Activated CD4-positive, alpha-beta T cell treated with anti-CD3 and anti-CD28 coated beads, Interleukin-2, amount 10 ng/mL, durations not matched to agents 24 days and 14 days (primary cell): Measurements from ENCODE around the gene ST13. TPM values are rescaled to one million over a fixed set of nuclear protein-coding genes. Genes with fewer than 3 reads are reported as not detected.
A peak's percentile ranks its signal among the peaks of the same experiment; 100 is the strongest.
"Not testable (repeated sequence)": the region's sequence is repeated elsewhere in the genome, so short reads cannot be mapped to it uniquely, and the experiment has no call there.

Experiments used
- DNase-seq: peaks from one replicate; pipeline ENCODE4 v3.0.0; 2022
- H3K27ac Mint-ChIP-seq: one replicate; pipeline ENCODE4 v1.8.0; 2022; ENCODE audit warnings: mild to moderate bottlenecking, mixed read lengths
- H3K27me3 Mint-ChIP-seq: one replicate; pipeline ENCODE4 v1.8.0; 2022; ENCODE audit warnings: mixed read lengths
- H3K36me3 Mint-ChIP-seq: one replicate; pipeline ENCODE4 v1.8.0; 2022; ENCODE audit warnings: low read depth, mild to moderate bottlenecking, mixed read lengths
- H3K4me1 Mint-ChIP-seq: one replicate; pipeline ENCODE4 v1.8.0; 2021; ENCODE audit warnings: mixed read lengths
- H3K4me3 Mint-ChIP-seq: one replicate; pipeline ENCODE4 v1.8.0; 2022; ENCODE audit warnings: mild to moderate bottlenecking, moderate library complexity, mixed read lengths
- H3K9me3 Mint-ChIP-seq: one replicate; pipeline ENCODE4 v1.8.0; 2021; ENCODE audit warnings: mixed read lengths
- intact Hi-C: fragments of 100-400 bp; cut with micrococcal nuclease; formaldehyde crosslinking; loops from one replicate; pipeline ENCODE4 v1.15.1; 2023
- total RNA-seq: library from RNA; stranded (reverse); gene quantifications from 2 replicates; pipeline ENCODE4 v1.2.3, GENCODE V29; 2022

The ST13 gene
- total RNA-seq, 1 donor from 2014 or later = 215 TPM

DNA sequence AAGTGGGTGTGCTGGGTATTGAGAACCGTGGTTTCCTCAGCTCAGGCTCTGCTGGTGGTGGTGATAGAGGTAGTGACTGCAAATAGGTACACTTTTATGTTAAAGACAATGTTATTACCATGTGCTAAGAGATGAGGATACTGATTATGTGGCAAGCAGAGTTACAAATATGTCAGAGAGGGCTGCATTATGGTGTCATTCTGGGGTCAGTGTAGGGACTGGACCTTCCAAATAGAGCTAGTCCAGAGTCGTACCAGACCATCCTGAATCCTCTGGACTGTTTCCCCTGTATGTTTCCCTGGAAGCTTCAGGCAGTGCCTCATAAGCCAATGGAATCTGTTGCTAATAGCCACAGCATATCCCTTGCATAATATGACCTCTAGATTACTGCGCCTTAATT, 5.6 kb upstream of the ST13 start, which contains the start of gene DNAJB7:
DNAJB7 (minus strand) TSS at position 101 of the 400 bp plus-strand sequence. CDS start 119 bp downstream, outside the sequence.
- Mint-ChIP-seq H3K4me1 (peaks cover 15% of the 10 kb centered on the region), H3K36me3 (peaks cover 15% of the 10 kb centered on the region), H3K4me3 (no peak within 1 kb of the TSS), H3K9me3 (no peaks in the 10 kb centered on the region), H3K27me3 (no peaks in the 10 kb centered on the region), H3K27ac (no peak within 1 kb of the TSS)
- intact Hi-C loops = no loop called here
- DNase-seq = no peak

DNA sequence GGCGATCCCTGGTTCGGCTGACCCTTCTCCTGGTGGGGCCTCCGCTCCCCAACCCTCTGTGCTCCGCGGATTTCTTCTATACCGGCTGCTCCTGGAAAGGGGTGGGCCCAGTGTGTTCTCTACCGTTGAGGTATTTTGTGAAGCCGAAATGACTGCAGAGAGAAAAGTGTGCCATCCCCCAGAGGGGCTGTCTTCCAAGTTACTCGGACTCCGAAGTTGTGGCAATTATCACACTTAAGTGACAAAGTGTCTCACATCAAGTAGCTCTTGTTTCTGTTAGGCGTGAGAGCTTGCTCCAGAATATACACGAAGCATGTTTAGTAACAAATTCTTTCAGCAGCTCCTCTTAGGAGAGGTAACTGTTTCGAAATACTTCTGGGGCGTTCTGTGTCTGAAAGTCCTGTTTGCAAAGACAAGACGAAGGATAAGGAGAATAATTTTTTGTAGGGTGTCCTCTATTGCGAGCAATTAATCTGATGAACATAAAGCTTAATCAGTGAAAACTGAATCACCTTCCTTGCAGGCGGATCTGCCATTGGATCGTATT, 943 bp upstream of the ST13 start:
- peaks cover 2% of the 10 kb centered on the region for H3K27me3 Mint-ChIP-seq
- intact Hi-C loops = loop anchor here (2.0 kb wide), 5 partner anchors 41 to 429 kb away; partner anchors contain the start of genes L3MBTL2, RANGAP1 and RBX1
- H3K4me1 Mint-ChIP-seq = peaks cover 39% of the 10 kb centered on the region
- H3K9me3 Mint-ChIP-seq = no peaks in the 10 kb centered on the region
- peak overlapping the region; percentile 96 for H3K4me3 Mint-ChIP-seq
- H3K27ac Mint-ChIP-seq = peak overlapping the region; percentile 100
- peaks cover 21% of the 10 kb centered on the region for H3K36me3 Mint-ChIP-seq
- no peak for DNase-seq

DNA sequence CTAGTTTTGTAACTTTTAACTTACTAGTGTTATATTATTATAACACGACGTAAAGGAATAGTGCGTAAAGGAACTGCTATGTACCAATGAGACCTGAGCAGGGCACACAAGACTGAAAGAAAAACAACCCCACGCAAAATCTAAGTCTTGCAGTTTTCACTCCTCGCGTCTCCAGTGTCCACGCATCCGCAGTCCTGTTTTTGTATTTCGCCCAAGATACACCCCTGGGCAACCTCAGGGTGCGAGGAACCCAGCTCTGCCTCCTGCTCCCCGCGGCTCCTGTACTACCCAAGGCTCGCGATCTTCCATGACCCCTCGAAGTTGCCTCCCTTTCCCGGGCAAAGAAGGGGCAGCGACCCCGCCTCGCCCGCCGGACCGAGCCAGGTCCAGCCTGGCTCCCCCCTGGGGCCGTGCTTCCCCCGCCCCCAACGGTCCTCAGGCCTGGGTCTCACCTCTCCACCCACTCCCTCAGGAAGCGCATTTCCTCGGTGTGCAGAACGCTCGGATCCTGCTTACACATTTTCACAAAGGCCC, 393 bp downstream of the ST13 start:
- H3K27ac Mint-ChIP-seq = peak overlapping the region; percentile 100
- H3K27me3 Mint-ChIP-seq = peaks cover 2% of the 10 kb centered on the region
- peaks cover 46% of the 10 kb centered on the region for H3K4me1 Mint-ChIP-seq
- H3K36me3 Mint-ChIP-seq = peaks cover 22% of the 10 kb centered on the region
- H3K4me3 Mint-ChIP-seq = peak overlapping the region; percentile 96
- no peak for DNase-seq
- intact Hi-C loops = loop anchor here (1.0 to 2.0 kb wide), 7 partner anchors 37 to 431 kb away; partner anchors contain the start of genes L3MBTL2, MRTFA, RANGAP1 and RBX1
- H3K9me3 Mint-ChIP-seq = no peaks in the 10 kb centered on the region

DNA sequence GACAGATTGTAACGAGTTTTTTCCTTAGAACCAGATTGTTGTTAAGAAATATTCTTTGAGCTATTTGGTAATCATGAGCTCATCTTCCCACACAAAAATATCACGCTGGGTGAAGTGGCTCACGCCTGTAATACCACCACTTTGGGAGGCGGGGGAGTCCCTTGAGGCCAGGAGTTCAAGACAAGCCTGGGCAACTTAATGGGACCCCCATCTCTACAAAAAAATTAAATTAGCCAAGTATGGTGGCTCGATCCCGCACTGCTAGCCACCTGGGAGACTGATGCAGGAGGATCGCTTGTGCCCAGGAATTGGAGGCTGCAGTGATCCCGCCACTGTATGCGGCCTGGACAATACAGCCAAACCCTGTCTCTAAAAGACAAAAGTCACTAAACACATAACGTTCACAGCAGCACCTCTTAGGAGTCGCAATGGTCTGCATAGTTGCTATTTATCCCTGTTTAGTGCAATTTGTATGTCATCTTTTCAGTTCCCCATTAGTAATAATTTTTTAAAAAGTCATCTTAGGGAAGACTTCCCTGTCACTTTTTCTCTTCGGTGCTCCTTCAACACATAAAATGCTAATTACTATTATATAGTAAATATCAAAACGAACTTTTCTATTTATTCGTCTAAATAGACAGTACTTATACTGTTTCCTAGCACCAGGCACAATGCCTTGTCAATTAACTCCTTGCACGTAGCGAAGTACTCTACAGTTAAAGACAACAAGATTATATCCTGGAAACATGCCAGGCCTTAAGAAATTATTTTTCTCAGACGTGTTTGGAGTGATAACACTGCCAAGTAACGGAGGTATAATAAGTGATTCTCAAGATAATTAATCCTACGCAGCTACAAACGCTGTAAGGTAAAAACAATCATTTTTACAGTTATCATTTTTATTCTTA, 1.1 kb downstream of the ST13 start:
- intact Hi-C loops = no loop called here
- Mint-ChIP-seq H3K36me3 (peaks cover 20% of the 10 kb centered on the region), H3K4me1 (peaks cover 46% of the 10 kb centered on the region), H3K27ac (peak overlapping the region; percentile 63), H3K27me3 (peaks cover 2% of the 10 kb centered on the region), H3K9me3 (no peaks in the 10 kb centered on the region), H3K4me3 (peak overlapping the region; percentile 96)
- DNase-seq = peak; percentile 59

DNA sequence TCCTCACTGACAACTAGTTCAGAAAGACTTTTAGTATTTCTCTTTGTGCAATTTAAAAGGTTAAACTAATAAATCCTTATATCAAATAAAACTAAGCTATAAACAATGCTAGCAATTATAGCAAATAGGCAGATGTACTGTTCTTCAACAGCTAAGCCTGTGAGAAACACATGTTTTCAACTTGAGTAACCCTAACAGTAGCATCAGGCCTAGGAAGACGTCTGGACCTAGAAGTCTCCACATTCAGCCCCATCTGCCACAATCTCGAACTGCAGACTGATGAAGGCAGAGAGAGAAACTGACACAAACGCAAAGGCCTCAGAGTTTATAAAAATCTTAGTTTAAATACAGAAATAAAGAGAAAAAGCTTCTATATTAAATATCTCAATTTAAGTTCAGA, 2.5 kb downstream of the ST13 start:
- Mint-ChIP-seq H3K36me3 (peaks cover 25% of the 10 kb centered on the region), H3K4me3 (peak overlapping the region; percentile 50), H3K9me3 (no peaks in the 10 kb centered on the region), H3K27me3 (peaks cover 2% of the 10 kb centered on the region), H3K27ac (peak overlapping the region; percentile 31), H3K4me1 (peaks cover 43% of the 10 kb centered on the region)
- no peak for DNase-seq
- intact Hi-C loops = no loop called here

DNA sequence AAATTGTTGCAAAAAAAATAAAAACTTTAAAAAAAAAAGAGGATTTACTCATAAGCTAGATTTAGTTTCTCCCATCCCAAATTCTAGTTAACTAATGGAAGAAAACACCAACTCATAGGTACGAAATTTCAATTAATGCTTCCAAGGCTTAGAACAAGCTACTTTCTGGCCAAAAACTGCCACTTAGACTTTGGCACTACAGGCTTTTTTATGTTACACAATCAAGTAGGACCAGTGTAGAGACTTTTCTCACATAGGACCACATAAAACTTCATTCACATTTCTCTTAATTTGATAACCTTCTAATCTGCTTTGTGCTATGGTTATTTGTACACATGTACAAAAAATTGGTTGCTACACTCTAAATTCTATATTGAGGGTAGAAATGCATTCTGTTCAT, 3.1 kb downstream of the ST13 start:
- DNase-seq = no peak
- Mint-ChIP-seq H3K4me1 (peaks cover 42% of the 10 kb centered on the region), H3K9me3 (no peaks in the 10 kb centered on the region), H3K36me3 (peaks cover 25% of the 10 kb centered on the region), H3K27me3 (peaks cover 2% of the 10 kb centered on the region), H3K27ac (peak overlapping the region; percentile 31), H3K4me3 (peak overlapping the region; percentile 50)
- intact Hi-C loops = no loop called here

DNA sequence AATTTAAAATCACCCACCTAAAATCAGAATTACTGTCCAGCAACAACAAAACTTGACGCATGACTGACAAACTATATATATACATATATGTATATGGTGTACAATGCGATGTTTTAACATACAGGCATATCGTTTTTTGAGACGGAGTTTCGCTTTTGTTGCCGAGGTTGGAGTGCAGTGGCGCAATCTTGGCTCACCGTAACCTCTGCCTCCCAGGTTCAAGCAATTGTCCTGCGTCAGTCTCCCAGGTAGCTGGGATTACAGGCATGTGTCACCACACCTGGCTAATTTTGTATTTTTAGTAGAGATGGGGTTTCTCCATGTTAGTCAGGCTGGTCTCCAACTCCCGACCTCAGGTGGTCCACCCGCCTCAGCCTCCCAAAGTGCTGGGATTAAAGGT, 10.6 kb downstream of the ST13 start:
- H3K27ac Mint-ChIP-seq, H3K4me3 Mint-ChIP-seq, H3K4me1 Mint-ChIP-seq, H3K9me3 Mint-ChIP-seq, H3K27me3 Mint-ChIP-seq, DNase-seq, intact Hi-C loops: not testable (repeated sequence)
- H3K36me3 Mint-ChIP-seq = peaks cover 43% of the 10 kb centered on the region

DNA sequence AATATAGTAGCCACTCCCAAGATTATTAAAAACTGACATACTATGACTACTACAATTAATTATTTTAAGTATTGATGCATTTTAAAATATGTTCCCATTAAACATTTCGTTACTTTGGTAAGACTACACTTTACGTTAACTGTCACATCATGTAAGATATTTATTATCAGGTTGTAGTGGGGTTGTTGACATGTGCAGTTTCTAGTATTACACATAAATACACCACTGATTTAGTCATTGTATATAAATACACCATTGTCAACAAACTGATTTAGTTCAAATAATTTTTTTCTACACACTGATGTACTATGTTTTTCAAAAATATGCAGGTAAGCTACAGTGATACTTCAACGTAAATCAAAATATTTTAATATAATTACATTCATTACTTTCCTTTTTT, 11.5 kb downstream of the ST13 start:
- intact Hi-C loops = no loop called here
- H3K27me3 Mint-ChIP-seq = no peaks in the 10 kb centered on the region
- DNase-seq = no peak
- no peaks in the 10 kb centered on the region for H3K9me3 Mint-ChIP-seq
- H3K4me1 Mint-ChIP-seq = peaks cover 5% of the 10 kb centered on the region
- no peak overlapping the region for H3K27ac Mint-ChIP-seq
- no peak overlapping the region for H3K4me3 Mint-ChIP-seq
- peaks cover 47% of the 10 kb centered on the region for H3K36me3 Mint-ChIP-seq

DNA sequence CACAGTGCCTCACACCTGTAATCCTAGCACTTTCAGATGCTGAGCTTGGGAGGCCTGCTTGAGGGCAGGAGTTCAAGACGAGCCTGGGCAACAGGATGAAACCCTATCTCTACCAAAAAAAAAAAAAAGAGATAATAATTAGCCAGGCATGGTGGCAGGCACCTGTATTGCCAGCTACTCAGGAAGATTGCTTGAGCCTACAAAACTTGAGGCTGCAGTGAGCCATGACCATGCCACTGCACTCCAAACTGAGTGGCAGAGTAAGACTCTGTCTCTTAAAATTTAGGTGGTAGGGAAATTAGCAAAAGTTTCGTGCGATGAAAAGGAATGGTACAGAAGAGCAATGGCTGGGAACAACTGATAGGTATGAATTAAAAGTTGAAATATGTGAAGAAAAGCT, 18.0 kb downstream of the ST13 start:
- no peak overlapping the region for H3K4me3 Mint-ChIP-seq
- DNase-seq = no peak
- peaks cover 47% of the 10 kb centered on the region for H3K36me3 Mint-ChIP-seq
- intact Hi-C loops = no loop called here
- H3K27me3 Mint-ChIP-seq = no peaks in the 10 kb centered on the region
- no peak overlapping the region for H3K27ac Mint-ChIP-seq
- H3K9me3 Mint-ChIP-seq = no peaks in the 10 kb centered on the region
- peaks cover 13% of the 10 kb centered on the region for H3K4me1 Mint-ChIP-seq

DNA sequence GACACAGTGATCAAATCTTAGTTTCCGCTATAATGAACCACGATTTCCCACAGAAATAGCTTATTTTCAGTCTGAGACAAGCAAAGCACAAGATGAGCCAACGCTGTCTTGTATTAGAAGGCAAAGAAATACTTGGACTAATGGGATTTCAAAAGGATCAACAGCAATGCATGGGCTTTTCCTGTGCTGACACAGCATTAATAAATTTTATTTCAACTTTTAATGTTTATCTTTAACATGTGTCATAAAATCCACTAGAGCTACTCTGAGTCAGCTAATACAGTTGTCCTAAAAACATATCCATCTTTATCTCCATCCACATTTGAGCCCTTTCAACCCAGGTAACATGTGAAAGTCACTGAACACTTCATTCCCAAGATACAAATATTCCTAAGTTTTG, 21.8 kb downstream of the ST13 start:
- H3K36me3 Mint-ChIP-seq = peaks cover 44% of the 10 kb centered on the region
- intact Hi-C loops = no loop called here

DNA sequence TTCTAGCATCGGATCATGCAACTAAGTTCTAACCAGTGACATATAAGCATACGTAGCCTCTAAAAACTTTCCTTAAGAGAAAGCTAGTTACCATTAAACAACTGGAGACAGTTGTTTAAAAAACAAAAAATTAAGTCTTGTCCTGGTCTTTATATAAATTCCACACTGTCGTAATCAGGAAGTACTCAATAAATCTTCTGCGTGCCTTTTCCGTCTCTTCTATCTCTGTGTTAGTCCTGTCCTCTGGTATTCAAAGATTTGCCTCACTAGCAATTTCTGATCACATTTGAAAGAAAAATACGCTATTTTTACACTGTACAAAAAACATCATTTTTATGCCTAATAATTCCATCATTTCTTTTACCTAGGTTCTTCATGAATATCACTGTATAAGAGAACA, 27.3 kb downstream of the ST13 start:
- H3K27ac Mint-ChIP-seq = no peak overlapping the region
- H3K9me3 Mint-ChIP-seq = no peaks in the 10 kb centered on the region
- H3K36me3 Mint-ChIP-seq = peaks cover 52% of the 10 kb centered on the region
- H3K4me3 Mint-ChIP-seq = no peak overlapping the region
- H3K4me1 Mint-ChIP-seq = no peaks in the 10 kb centered on the region
- no peaks in the 10 kb centered on the region for H3K27me3 Mint-ChIP-seq
- no peak for DNase-seq
- intact Hi-C loops = no loop called here

More for the DNA sequence above, 21.8 kb downstream of the ST13 start:
- Mint-ChIP-seq H3K4me3 (no peak overlapping the region), H3K27me3 (no peaks in the 10 kb centered on the region), H3K9me3 (no peaks in the 10 kb centered on the region), H3K4me1 (peaks cover 8% of the 10 kb centered on the region), H3K27ac (no peak overlapping the region)
- no peak for DNase-seq

DNA sequence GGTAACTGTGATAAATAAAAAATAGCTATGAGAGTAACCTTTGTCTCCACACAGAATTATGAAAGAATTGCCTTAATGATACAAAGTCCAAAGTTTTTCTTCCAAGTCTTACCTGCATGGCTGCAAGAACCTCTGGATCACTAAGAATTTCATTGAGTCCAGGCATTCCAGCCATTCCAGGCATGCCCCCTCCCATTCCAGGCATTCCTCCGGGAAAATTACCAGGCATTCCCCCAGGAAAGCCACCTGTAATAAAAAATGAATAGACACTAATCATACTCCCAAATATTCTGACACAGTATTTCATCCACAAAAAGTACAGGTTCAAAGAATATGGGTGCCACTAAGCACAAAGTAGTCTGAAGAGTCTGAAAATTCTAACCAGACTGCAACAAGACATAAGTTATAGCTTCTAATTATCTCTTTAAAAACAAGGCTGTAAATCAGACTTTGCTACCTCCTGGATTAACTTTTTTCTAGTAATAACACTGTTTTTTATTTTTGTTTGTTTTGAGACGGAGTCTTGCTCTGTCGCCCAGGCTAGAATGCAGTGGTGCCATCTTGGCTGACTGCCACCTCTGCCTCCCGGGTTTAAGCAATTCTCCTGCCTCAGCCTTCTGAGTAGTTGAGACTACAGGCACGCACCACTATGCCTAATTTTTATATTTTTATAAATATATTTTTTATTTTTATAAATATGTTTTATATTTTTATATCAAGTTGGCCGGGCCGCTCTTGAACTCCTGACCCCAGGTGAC, 29.3 kb downstream of the ST13 start:
- Mint-ChIP-seq H3K27ac (no peak overlapping the region), H3K9me3 (no peaks in the 10 kb centered on the region), H3K4me1 (no peaks in the 10 kb centered on the region), H3K4me3 (no peak overlapping the region), H3K27me3 (no peaks in the 10 kb centered on the region), H3K36me3 (peaks cover 43% of the 10 kb centered on the region)
- no peak for DNase-seq
- intact Hi-C loops = no loop called here

DNA sequence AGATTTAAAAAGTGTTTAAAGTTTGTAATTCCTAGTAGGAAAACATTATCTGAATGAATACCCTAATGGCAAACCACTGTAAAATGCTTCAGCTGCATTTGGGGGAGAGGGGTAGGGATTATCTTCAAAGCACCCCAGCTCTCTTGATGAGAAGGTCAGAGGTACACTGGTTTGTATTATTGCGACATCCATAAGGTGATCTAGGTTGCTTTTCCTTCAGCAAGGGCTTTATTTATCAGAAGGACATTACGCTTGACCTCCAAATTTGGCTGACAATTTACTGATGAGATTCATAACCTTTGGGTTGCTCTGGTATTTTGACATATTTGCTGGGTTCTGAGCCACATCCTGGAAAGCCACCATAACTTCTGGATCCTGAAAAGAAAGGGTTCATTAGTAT, 30.1 kb downstream of the ST13 start:
- H3K4me1 Mint-ChIP-seq, H3K27ac Mint-ChIP-seq, DNase-seq, H3K27me3 Mint-ChIP-seq, H3K9me3 Mint-ChIP-seq, H3K4me3 Mint-ChIP-seq, intact Hi-C loops: not testable (repeated sequence)
- peaks cover 40% of the 10 kb centered on the region for H3K36me3 Mint-ChIP-seq
